ENCODE data around the gene AKNA. TPM values are rescaled to one million over a fixed set of nuclear protein-coding genes. Genes with fewer than 3 reads are reported as not detected.

AKNA gene
- total and polyA plus RNA-seq, 2 of the 8 experiments (the other 6 are each of a cell fraction or from before 2014, with no cell fraction given), result 21.0 to 27.4 TPM

DNA sequence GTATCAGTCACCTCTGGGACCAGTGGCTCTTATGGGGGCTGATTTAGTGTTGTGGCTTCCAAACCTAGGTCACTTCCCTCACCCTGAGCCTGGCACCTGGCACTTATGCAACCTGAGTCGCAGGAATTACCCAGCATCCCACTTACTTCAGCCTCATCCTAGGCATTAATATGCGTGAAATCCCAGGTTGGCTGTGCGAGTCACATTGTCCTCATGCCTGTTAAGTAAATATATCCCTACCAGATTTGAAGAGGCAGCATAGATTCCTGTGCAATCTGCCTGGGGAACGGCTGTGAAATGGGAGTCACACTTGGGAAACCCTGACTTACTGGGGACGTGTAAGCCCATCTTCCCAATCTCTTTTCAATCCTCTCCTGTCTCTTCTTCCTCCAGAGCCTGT lies 42.7 kb upstream of the AKNA start:
- Histone ChIP-seq H3K4me3 (ENCODE audit: extremely low read depth in 1 of 4, insufficient read depth in 2 of 4, low read depth in 3 of 4, low read length in 4 of 4) (no peak overlapping the region), H3K56ac (replicated peaks; ENCODE audit: insufficient read length, low read depth, low read length) (no peak overlapping the region), H3K79me2 (ENCODE audit: control insufficient read depth in 1 of 2, insufficient read depth in 2 of 2, low read length in 2 of 2) (no peaks in the 10 kb centered on the region), H3K23ac (ENCODE audit: insufficient read length) (no peak overlapping the region), H2AK5ac (ENCODE audit: low read depth, low read length) (no peak overlapping the region), H3K4me1 (replicated peaks in 1 of 4; ENCODE audit: control insufficient read depth in 3 of 4, insufficient read depth in 4 of 4, low read length in 3 of 4) (peaks cover 0 to 6% (median 0%) of the 10 kb centered on the region in 4 experiments; a peak in 3 of 7 replicates), H3K9ac (replicated peaks in 1 of 4; ENCODE audit: extremely low read depth in 1 of 4, low read depth in 3 of 4, low read length in 3 of 4) (no peak overlapping the region), H4K91ac (replicated peaks; ENCODE audit: insufficient read length, low read length) (no peak overlapping the region), H3K27ac (ENCODE audit: low read depth, low read length) (no peak overlapping the region), H2AFZ (ENCODE audit: low read length) (no peak overlapping the region), H2BK15ac (ENCODE audit: low read length) (no peak overlapping the region), H4K8ac (ENCODE audit: extremely low read depth, insufficient read depth, low read length) (no peak overlapping the region), H2BK5ac (ENCODE audit: low read depth, low read length) (no peak overlapping the region), H3K18ac (ENCODE audit: extremely low read depth, low read length) (no peak overlapping the region), H3K14ac (ENCODE audit: insufficient read length) (no peak overlapping the region), H3K4ac (replicated peaks; ENCODE audit: insufficient read length, low read depth, low read length) (no peak overlapping the region), H4K5ac (ENCODE audit: insufficient read length, low read depth, low read length) (no peak overlapping the region), H3K79me1 (ENCODE audit: low read depth, low read length) (no peaks in the 10 kb centered on the region), H3K9me3 (ENCODE audit: insufficient read depth in 2 of 2, low read depth in 1 of 2, low read length in 1 of 2) (no peaks in the 10 kb centered on the region), H3K23me2 (ENCODE audit: low read depth, low read length) (no peaks in the 10 kb centered on the region), H4K20me1 (replicated peaks in 1 of 2; ENCODE audit: control insufficient read depth in 1 of 2, insufficient read depth in 2 of 2, low read length in 2 of 2) (peaks cover 0 to 3% of the 10 kb centered on the region in 2 experiments), H3K27me3 (replicated peaks in 1 of 4; ENCODE audit: control insufficient read depth in 3 of 4, extremely low read depth in 1 of 4, insufficient read depth in 3 of 4, low read length in 3 of 4) (no peaks in the 10 kb centered on the region; a peak in 1 of 7 replicates), H2BK20ac (ENCODE audit: low read length) (no peak overlapping the region), H3K36me3 (ENCODE audit: control insufficient read depth in 2 of 4, insufficient read depth in 4 of 4, low read length in 3 of 4) (no peaks in the 10 kb centered on the region), H2BK12ac (ENCODE audit: low read depth, low read length) (no peak overlapping the region), H2BK120ac (replicated peaks; ENCODE audit: low read depth, low read length) (no peak overlapping the region), H3K4me2 (ENCODE audit: insufficient read depth in 1 of 2, low read depth in 2 of 2, low read length in 2 of 2) (no peak overlapping the region)
- 76% methylated on average over 5 of the region's 5 CpGs; no CpG with 5 or more reads in 1 of the 2 experiments for WGBS, 2 experiments (ENCODE audit: extremely low coverage in 1 of 2, insufficient coverage in 1 of 2, insufficient read length in 1 of 2, insufficient replicate concordance in 2 of 2, low coverage in 1 of 2, low lambda C conversion rate in 2 of 2, missing lambda C conversion rate in 1 of 2)
- DNase-seq (ENCODE audit: low read depth in 1 of 2, low spot score in 2 of 2), result no peak
- FAIRE-seq, result no peak
- TF ChIP-seq SUZ12 (IDR thresholded peaks at IDR 0.05; ENCODE audit: low read length), result no peak
- TF ChIP-seq, protein P1, sequence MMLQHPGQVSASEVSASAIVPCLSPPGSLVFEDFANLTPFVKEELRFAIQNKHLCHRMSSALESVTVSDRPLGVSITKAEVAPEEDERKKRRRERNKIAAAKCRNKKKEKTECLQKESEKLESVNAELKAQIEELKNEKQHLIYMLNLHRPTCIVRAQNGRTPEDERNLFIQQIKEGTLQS (IDR thresholded peaks at IDR 0.05; ENCODE audit: insufficient read depth, low read depth, low read length), result no peak
- TF ChIP-seq KDM5A (IDR thresholded peaks at IDR 0.05; ENCODE audit: low read length), result no peak
- no peak for TF ChIP-seq POLR2A (IDR thresholded peaks at IDR 0.05; ENCODE audit: control extremely low read depth in 1 of 2, low read depth in 2 of 2, low read length in 2 of 2)
- no peak for TF ChIP-seq KDM1A (IDR thresholded peaks at IDR 0.05; ENCODE audit: borderline replicate concordance, low read length)
- CTCF ChIA-PET (ENCODE audit: partially characterized antibody), result interaction anchor here (1.1 to 22.5 kb wide), 6 partner anchors 8 to 231 kb away, joined by 4 to 271 read pairs (median 86); partner anchors contain the start of genes TEX53 and WHRN
- POLR2A ChIA-PET (ENCODE audit: partially characterized antibody), result interaction anchor here (0.7 to 1.7 kb wide), 2 partner anchors 17 to 18 kb away, joined by 3 to 4 read pairs; no protein-coding TSS in a partner anchor
